ENCODE measurements around the gene PAN2.

GRCh38 chr12:56293795-56294194 is 40.0 kb downstream of the PAN2 start:
- TF ChIP-seq POLR2A (IDR thresholded peaks at IDR 0.05) (no peak), CTCF (IDR thresholded peaks at IDR 0.05) (no peak)
